Adrenal gland (tissue), 5 donors: Measurements from ENCODE around the gene LAMA4.

Experiments used
- POLR2A ChIP-seq, 2 donors: fragments of 450-650 bp; IDR thresholded peaks; one replicate each; pipeline ENCODE4 v1.6.1; 2017; ENCODE audit warnings: antibody characterized with exemption in 2 of 2, mild to moderate bottlenecking in 2 of 2, moderate library complexity in 1 of 2
- TF ChIP-seq, protein P1 (sequence below), 6 experiments: fragments of 450-650 bp in 4 of 6; fragments of 200-600 bp in 2 of 6; sonication (generic) in 1 of 6; IDR thresholded peaks; 1 replicate in 5 of 6; 2 replicates in 1 of 6; pipeline versions ENCODE4 v1.5.1 to v1.8.0; 2016 to 2021; ENCODE audit warnings: antibody characterized with exemption in 6 of 6, mild to moderate bottlenecking in 2 of 6, moderate library complexity in 1 of 6
- donor health status: DM: no; HTN: no; CAD: no.

DNA sequence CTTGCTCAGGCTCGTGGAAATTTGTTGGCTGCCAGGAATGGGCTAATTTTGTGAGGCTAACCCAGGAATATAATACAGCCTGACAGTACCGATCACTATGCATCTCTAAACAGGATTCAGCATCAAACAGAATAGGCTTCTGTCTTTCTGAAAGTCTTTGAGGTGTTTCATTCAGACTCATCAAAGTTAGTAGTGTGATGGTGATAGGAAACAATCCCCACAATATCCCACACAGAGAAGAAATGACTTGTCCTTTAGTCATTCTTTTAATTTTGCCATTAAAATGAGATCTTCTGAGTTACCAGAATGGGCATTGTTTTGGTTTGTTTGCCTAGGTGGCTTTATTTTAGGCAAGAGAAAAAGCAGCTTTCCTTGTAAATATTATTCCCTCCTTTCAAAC, 112.7 kb downstream of the LAMA4 start:
- TF ChIP-seq, protein P1, sequence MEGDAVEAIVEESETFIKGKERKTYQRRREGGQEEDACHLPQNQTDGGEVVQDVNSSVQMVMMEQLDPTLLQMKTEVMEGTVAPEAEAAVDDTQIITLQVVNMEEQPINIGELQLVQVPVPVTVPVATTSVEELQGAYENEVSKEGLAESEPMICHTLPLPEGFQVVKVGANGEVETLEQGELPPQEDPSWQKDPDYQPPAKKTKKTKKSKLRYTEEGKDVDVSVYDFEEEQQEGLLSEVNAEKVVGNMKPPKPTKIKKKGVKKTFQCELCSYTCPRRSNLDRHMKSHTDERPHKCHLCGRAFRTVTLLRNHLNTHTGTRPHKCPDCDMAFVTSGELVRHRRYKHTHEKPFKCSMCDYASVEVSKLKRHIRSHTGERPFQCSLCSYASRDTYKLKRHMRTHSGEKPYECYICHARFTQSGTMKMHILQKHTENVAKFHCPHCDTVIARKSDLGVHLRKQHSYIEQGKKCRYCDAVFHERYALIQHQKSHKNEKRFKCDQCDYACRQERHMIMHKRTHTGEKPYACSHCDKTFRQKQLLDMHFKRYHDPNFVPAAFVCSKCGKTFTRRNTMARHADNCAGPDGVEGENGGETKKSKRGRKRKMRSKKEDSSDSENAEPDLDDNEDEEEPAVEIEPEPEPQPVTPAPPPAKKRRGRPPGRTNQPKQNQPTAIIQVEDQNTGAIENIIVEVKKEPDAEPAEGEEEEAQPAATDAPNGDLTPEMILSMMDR (IDR thresholded peaks at IDR 0.05) = no peak
- no peak for TF ChIP-seq POLR2A (IDR thresholded peaks at IDR 0.05)
